IMR-90 (cell line): Measurements from ENCODE around the gene CPED1. TPM values are rescaled to one million over a fixed set of nuclear protein-coding genes. Genes with fewer than 3 reads are reported as not detected.

ENCODE experiments used
- ATAC-seq: fragments of 200-7000 bp; cut with Tn5 transposase; 2 replicates; pipeline ENCODE4 v1.9.1; 2020; ENCODE audit warnings: low read depth, mild to moderate bottlenecking, moderate library complexity
- BruUV-seq: library from RNA; stranded (reverse); fragments of 400-500 nt; replicated peaks from 2 replicates; lab custom pipeline; 2021; lab: Mats Ljungman, UMichigan
- CTCF ChIA-PET: fragments of 300-600 bp; formaldehyde crosslinking; extraction: SDS; loops from one replicate; lab custom pipeline; 2021; ENCODE audit warnings: antibody characterized with exemption; lab: Yijun Ruan, JAX
- POLR2A ChIA-PET: fragments of 300-600 bp; sonication (Branson Sonifier 250); formaldehyde crosslinking; loops from one replicate; lab custom pipeline; 2022; ENCODE audit warnings: antibody characterized with exemption; ENCODE audit not compliant: unreplicated experiment; lab: Charles Lee
- DNase-seq: peaks from one replicate; pipeline ENCODE4 v3.0.0; 2013
- H2AFZ ChIP-seq: replicated peaks from 2 replicates; pipeline ENCODE3; 2013; ENCODE audit warnings: low read length, mild to moderate bottlenecking; ENCODE audit not compliant: poor library complexity
- H2AK5ac ChIP-seq: 2 replicates; pipeline ENCODE4 v1.6.1; 2013; ENCODE audit warnings: low read depth, low read length, inconsistent platforms
- H2AK9ac ChIP-seq: replicated peaks from 2 replicates; pipeline ENCODE3; 2013; ENCODE audit warnings: mild to moderate bottlenecking, low read depth, low read length, moderate library complexity; ENCODE audit not compliant: poor library complexity
- H2BK120ac ChIP-seq: 2 replicates; pipeline ENCODE4 v1.6.1; 2013; ENCODE audit warnings: low read depth, low read length, inconsistent platforms
- H2BK15ac ChIP-seq: 3 replicates; pipeline ENCODE4 v1.6.1; 2013; ENCODE audit warnings: low read depth, low read length, inconsistent platforms
- H2BK20ac ChIP-seq: 2 replicates; pipeline ENCODE4 v1.6.1; 2013; ENCODE audit warnings: low read depth, mild to moderate bottlenecking, inconsistent platforms, low read length, moderate library complexity
- H2BK5ac ChIP-seq: 2 replicates; pipeline ENCODE4 v1.6.1; 2013; ENCODE audit warnings: mild to moderate bottlenecking, low read depth, low read length, inconsistent platforms; ENCODE audit not compliant: poor library complexity, severe bottlenecking
- H3K14ac ChIP-seq: replicated peaks from 2 replicates; pipeline ENCODE4 v1.6.1; 2013; ENCODE audit warnings: low read depth, low read length, inconsistent platforms
- H3K18ac ChIP-seq: 2 replicates; pipeline ENCODE4 v1.6.1; 2013; ENCODE audit warnings: low read depth, low read length, control low read depth
- H3K23ac ChIP-seq: 2 replicates; pipeline ENCODE4 v1.6.1; 2013; ENCODE audit warnings: low read depth, low read length, inconsistent platforms
- H3K27ac ChIP-seq: 2 replicates; pipeline ENCODE4 v1.5.1; 2013; ENCODE audit warnings: mild to moderate bottlenecking, control low read depth, low read length; ENCODE audit not compliant: insufficient read depth
- H3K27me3 ChIP-seq: 2 replicates; pipeline ENCODE4 v1.6.1; 2013; ENCODE audit warnings: low read length; ENCODE audit not compliant: control insufficient read depth, insufficient read depth
- H3K36me3 ChIP-seq: 2 replicates; pipeline ENCODE4 v1.6.1; 2013; ENCODE audit warnings: low read length, mixed read lengths; ENCODE audit not compliant: control insufficient read depth, insufficient read depth
- H3K4ac ChIP-seq: 2 replicates; pipeline ENCODE4 v1.6.1; 2013; ENCODE audit warnings: low read depth, low read length, inconsistent platforms
- H3K4me1 ChIP-seq: 2 replicates; pipeline ENCODE4 v1.6.1; 2013; ENCODE audit warnings: low read length, mixed read lengths; ENCODE audit not compliant: control insufficient read depth, insufficient read depth
- H3K4me2 ChIP-seq: 2 replicates; pipeline ENCODE4 v1.6.1; 2013; ENCODE audit warnings: low read depth, mild to moderate bottlenecking, control low read depth, low read length, moderate library complexity
- H3K4me3 ChIP-seq: 2 replicates; pipeline ENCODE4 v1.5.1; 2013; ENCODE audit warnings: low read depth, mild to moderate bottlenecking, control low read depth, low read length, moderate library complexity; ENCODE audit not compliant: insufficient read depth
- H3K56ac ChIP-seq: 2 replicates; pipeline ENCODE4 v1.6.1; 2013; ENCODE audit warnings: low read length, inconsistent platforms; ENCODE audit not compliant: insufficient read depth; ENCODE audit errors: extremely low read depth
- H3K79me1 ChIP-seq, 2 experiments: 2 replicates each; pipeline ENCODE4 v1.6.1; 2013; ENCODE audit warnings: low read length in 2 of 2, inconsistent platforms in 1 of 2, low read depth in 1 of 2
- H3K9ac ChIP-seq: 2 replicates; pipeline ENCODE4 v1.6.1; 2013; ENCODE audit warnings: low read depth, low read length, control low read depth
- H3K9me1 ChIP-seq: 2 replicates; pipeline ENCODE4 v1.6.1; 2013; ENCODE audit warnings: low read length, inconsistent platforms; ENCODE audit not compliant: insufficient read depth
- H3K9me3 ChIP-seq: 2 replicates; pipeline ENCODE4 v1.6.1; 2013; ENCODE audit warnings: low read length; ENCODE audit not compliant: control insufficient read depth, insufficient read depth
- H4K20me1 ChIP-seq: 2 replicates; pipeline ENCODE4 v1.6.1; 2013; ENCODE audit warnings: low read length, inconsistent platforms; ENCODE audit not compliant: insufficient read depth
- H4K5ac ChIP-seq: 2 replicates; pipeline ENCODE4 v1.6.1; 2013; ENCODE audit warnings: mild to moderate bottlenecking, low read depth, low read length, control low read depth
- H4K8ac ChIP-seq, 2 experiments: 2 replicates each; pipeline ENCODE4 v1.6.1; 2013; ENCODE audit warnings: low read depth in 2 of 2, low read length in 2 of 2, control low read depth in 1 of 2, inconsistent platforms in 1 of 2
- H4K91ac ChIP-seq: 2 replicates; pipeline ENCODE4 v1.6.1; 2013; ENCODE audit warnings: low read depth, low read length, inconsistent platforms; ENCODE audit not compliant: insufficient read depth
- CTCF ChIP-seq: conservative IDR thresholded peaks from 2 replicates; pipeline ENCODE4 v1.5.1; 2012; ENCODE audit warnings: mild to moderate bottlenecking, low read depth, low read length, improper control_type of control experiment
- USF2 ChIP-seq: fragments of 150-350 bp; IDR thresholded peaks from 2 replicates; pipeline ENCODE4 v1.6.1; 2017; ENCODE audit warnings: mild to moderate bottlenecking, antibody characterized with exemption, low read length, low read depth
- WGBS, 2 experiments: methylation state at CpG; one replicate each; pipeline versions ENCODE4 v1.1.5 to v1.1.7; 2013; ENCODE audit warnings: missing lambda C conversion rate in 2 of 2; ENCODE audit not compliant: insufficient read length in 1 of 2; ENCODE audit errors: extremely low coverage in 2 of 2; 5-methylcytosine and 5-hydroxymethylcytosine counted together
- dilution Hi-C: fragments of 300-500 bp; cut with HindIII; formaldehyde crosslinking; loops from one replicate; pipeline ENCODE4 v1.14.3; 2018; ENCODE audit warnings: low sequenced_read_pairs; ENCODE audit not compliant: unreplicated experiment
- in situ Hi-C: fragments of 300-500 bp; cut with MboI; formaldehyde crosslinking; loops from 3 replicates; pipeline ENCODE4 v1.14.3; 2019; ENCODE audit warnings: low sequenced_read_pairs, inconsistent platforms, mixed read lengths
- intact Hi-C: fragments of 100-400 bp; cut with micrococcal nuclease; formaldehyde crosslinking; loops from 2 replicates; pipeline ENCODE4 v1.10.0; 2022
- polyA plus RNA-seq, 3 experiments: library from polyadenylated mRNA; depleted of rRNA; stranded (reverse); fragments of >200 nt; gene quantifications; 2 replicates each; pipeline ENCODE4 v1.2.3, GENCODE V29; 2012; ENCODE audit warnings: low replicate concordance in 1 of 3
- total RNA-seq: library from RNA; depleted of rRNA; stranded (reverse); fragments of >200 nt; gene quantifications from 2 replicates; pipeline ENCODE4 v1.2.3, GENCODE V29; 2012

Gene CPED1
- total and polyA plus RNA-seq, 2 of the 4 experiments (the other 2 are of a cell fraction) = 31.2 to 96.8 TPM

DNA sequence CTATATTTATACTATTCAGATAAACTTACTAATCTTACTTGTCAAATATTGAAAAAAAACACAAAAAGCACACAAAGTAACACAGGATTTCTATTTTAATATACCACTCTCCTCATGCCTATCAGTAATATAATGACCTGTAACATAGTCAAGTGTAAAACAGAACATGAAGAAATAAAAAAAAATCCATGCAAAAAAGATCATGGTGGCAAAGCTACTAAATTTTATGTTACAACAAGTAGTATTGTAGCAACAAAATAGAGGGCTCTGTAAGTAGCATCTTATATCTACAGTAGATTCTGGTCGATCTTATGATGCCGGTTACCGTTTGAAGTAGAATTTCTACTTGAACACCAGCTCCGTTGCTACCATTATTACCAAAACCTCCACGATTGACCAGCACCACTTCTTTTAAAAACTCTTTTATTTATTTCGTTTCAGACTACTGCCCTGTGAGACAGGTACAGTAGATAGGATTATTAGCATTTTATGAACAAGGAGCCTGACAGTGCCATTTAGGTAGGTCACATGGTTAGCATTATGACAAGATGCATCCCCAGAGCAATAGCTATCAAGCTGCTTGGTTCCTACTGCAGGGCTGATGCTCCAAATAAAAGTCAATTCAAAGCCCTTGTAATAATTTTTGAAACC is 2.1 kb downstream of the CPED1 start:
- no peaks in the 10 kb centered on the region; the same call in 1 of the 2 replicates for H3K36me3 ChIP-seq
- peak overlapping the region; percentile 77; the same call in 1 of the 2 replicates for H3K27ac ChIP-seq
- H3K79me1 ChIP-seq = peaks cover 8 to 28% of the 10 kb centered on the region in 2 experiments; a peak in 3 of 4 replicates
- POLR2A ChIA-PET = interaction anchor here (0.5 to 3.4 kb wide), 3 partner anchors 36 to 93 kb away, joined by 3 to 26 read pairs (median 5); no protein-coding TSS in a partner anchor
- H4K8ac ChIP-seq = peak overlapping the region; percentile 27 to 53; a peak in 3 of 4 replicates
- peak overlapping the region; percentile 65 for H2BK120ac ChIP-seq
- peak overlapping the region; percentile 97 for H3K14ac ChIP-seq
- BruUV-seq = no TSS peak
- H2BK15ac ChIP-seq = peak overlapping the region; percentile 36; the same call in 2 of the 3 replicates
- peak overlapping the region; percentile 77; the same call in 1 of the 2 replicates for H4K5ac ChIP-seq
- CTCF ChIA-PET = interaction anchor here (0.9 to 4.9 kb wide), 3 partner anchors 17 to 92 kb away, joined by 3 to 46 read pairs (median 3); no protein-coding TSS in a partner anchor
- peak overlapping the region; percentile 80 for H3K4me2 ChIP-seq
- no peak for ATAC-seq
- H2AK9ac ChIP-seq = no peak overlapping the region
- peak overlapping the region; percentile 33 for H3K4ac ChIP-seq
- H3K4me1 ChIP-seq = peaks cover 3% of the 10 kb centered on the region
- peak overlapping the region; percentile 78; the same call in 1 of the 2 replicates for H3K9ac ChIP-seq
- peak overlapping the region; percentile 53; the same call in 1 of the 2 replicates for H4K91ac ChIP-seq
- intact Hi-C loops (no loop called here), dilution Hi-C loops (loop anchor here (25.0 kb wide), 1 partner anchor 97 kb away; no protein-coding TSS in a partner anchor), in situ Hi-C loops (loop anchor here (5.0 to 25.0 kb wide), 2 partner anchors 87 to 347 kb away; partner anchors contain the start of gene WNT16)
- peaks cover 6% of the 10 kb centered on the region; the same call in 1 of the 2 replicates for H3K9me1 ChIP-seq
- TF ChIP-seq USF2 (0 out of 2 replicates have a peak, but pooled peaks have one; percentile 29), CTCF (no peak)
- no peaks in the 10 kb centered on the region; the same call in 1 of the 2 replicates for H4K20me1 ChIP-seq
- peak overlapping the region; percentile 95 for H3K56ac ChIP-seq
- no peaks in the 10 kb centered on the region for H3K9me3 ChIP-seq
- peak overlapping the region; percentile 85 for H3K23ac ChIP-seq
- no peak overlapping the region for H2AFZ ChIP-seq
- no CpG with 5 or more reads among the region's 6 CpGs for WGBS, 2 experiments
- DNase-seq = peak; percentile 31
- H2BK20ac ChIP-seq = peak overlapping the region; percentile 5; the same call in 1 of the 2 replicates
- peak overlapping the region; percentile 1; the same call in 1 of the 2 replicates for H2AK5ac ChIP-seq
- peak overlapping the region; percentile 86 for H3K4me3 ChIP-seq
- H2BK5ac ChIP-seq = peak overlapping the region; percentile 98
- H3K18ac ChIP-seq = peak overlapping the region; percentile 90; the same call in 1 of the 2 replicates
- H3K27me3 ChIP-seq = no peaks in the 10 kb centered on the region
